ENCODE data around the gene NUP107.

The NUP107 gene

DNA sequence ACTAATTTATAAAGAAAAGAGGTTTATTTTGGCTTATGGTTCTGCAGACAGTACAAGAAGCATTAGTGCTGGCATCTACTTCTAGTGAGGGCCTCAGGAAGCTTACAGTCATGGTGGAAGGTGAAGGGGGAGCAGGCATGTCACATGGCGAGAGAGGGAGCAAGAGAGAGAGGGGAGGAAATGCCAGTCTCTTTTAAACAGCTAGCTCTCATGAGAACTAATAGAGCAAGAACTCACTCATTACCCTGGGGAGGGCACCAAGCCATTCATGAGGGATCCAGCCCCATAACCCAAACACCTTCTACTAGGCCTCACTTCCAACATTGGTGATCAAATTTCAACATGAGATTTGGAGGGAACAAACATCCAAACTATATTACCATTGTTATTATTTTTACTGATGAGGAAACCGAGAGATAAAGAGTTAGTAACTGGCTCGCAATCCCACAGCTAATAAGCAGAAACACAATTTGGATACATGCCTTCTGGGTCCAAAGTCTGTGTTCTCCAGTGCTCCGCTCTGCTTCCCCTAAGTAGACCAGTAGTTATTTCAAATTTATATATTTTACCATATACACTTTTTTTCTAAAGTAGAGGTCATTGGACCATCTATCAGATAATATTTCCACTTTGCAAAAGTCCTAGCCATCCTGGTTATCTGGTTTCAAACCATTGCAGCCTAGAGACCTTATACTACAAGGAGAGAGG lies 68.9 kb downstream of the NUP107 start:
- no peak overlapping the region for H3K4me3 ChIP-seq (ENCODE audit: low read length)
- TF ChIP-seq ZNF274 (IDR thresholded peaks at IDR 0.05; ENCODE audit: low read depth, low read length), result no peak

DNA sequence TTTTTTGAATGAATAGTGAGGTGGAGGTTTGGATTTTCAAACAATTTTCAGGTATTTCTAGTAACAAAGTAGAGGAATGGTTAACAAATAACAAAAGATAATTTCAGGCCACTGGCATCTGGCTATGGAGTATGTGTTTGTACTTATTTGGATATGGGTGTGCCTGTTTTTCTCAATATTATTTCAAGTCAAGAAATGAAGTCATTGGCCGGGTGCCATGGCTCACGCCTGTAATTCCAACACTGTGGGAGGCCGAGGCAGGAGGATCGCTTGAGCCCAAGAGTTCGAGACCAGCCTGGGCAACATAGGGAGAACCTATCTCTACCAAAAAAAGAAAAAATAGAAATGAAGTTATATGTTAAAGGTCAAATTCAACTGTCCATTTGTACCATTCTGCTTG lies 73.1 kb downstream of the NUP107 start:
- TF ChIP-seq ZNF274 (IDR thresholded peaks at IDR 0.05; ENCODE audit: low read depth, low read length), result no peak

DNA sequence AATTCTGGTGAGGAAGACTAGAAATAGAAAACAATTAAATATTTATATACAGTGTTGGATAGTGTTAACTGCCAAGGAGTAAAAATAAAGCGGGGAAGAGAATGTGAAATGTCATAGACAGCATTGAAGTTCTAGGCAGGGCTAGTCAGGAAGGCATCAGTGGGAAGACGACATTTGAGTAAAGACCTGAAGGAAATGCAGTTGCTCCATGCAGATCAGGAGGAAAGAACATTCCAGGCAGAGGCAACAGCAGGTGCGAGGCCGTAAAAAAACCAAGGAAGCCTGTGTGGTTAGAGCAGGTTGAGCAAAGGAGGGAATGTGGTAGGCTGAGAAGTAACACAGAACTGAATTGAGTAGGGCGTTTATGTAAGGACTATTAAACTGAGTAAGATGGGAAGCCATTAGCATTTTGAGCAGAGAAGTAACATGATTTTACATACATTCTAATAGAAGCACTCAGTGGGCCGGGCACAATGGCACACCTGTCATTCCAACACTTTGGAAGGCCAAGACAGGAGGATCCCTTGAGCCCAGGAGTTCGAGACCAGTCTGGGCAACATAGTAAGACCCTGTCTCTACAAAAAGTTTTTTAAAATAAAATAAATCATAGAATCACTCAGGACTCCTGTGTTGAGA lies 74.1 kb downstream of the NUP107 start:
- H3K4me3 ChIP-seq (ENCODE audit: low read length), result no peak overlapping the region
- no peak for TF ChIP-seq ZNF274 (IDR thresholded peaks at IDR 0.05; ENCODE audit: low read depth, low read length)

More for the DNA sequence above, 73.1 kb downstream of the NUP107 start:
- no peak overlapping the region for H3K4me3 ChIP-seq (ENCODE audit: low read length)

DNA sequence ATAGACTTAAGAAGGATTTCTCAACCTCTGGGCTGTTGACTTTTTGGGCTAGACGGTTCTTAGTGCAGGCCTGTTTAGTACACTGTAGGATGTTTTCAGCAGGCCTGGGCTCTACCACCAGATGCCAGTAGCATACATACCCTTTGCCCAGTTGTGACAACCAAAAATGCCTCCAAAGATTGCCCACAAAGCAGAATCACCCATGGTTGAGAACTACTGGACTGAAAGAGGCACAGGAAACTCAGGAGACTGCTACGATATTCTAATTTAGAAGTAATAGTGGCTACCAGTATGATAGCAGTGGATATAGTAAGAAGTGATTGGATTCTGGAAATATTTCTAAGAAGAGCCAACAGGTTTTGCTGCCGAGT lies 74.6 kb downstream of the NUP107 start:
- H3K4me3 ChIP-seq (ENCODE audit: low read length), result no peak overlapping the region
- TF ChIP-seq ZNF274 (IDR thresholded peaks at IDR 0.05; ENCODE audit: low read depth, low read length), result no peak

DNA sequence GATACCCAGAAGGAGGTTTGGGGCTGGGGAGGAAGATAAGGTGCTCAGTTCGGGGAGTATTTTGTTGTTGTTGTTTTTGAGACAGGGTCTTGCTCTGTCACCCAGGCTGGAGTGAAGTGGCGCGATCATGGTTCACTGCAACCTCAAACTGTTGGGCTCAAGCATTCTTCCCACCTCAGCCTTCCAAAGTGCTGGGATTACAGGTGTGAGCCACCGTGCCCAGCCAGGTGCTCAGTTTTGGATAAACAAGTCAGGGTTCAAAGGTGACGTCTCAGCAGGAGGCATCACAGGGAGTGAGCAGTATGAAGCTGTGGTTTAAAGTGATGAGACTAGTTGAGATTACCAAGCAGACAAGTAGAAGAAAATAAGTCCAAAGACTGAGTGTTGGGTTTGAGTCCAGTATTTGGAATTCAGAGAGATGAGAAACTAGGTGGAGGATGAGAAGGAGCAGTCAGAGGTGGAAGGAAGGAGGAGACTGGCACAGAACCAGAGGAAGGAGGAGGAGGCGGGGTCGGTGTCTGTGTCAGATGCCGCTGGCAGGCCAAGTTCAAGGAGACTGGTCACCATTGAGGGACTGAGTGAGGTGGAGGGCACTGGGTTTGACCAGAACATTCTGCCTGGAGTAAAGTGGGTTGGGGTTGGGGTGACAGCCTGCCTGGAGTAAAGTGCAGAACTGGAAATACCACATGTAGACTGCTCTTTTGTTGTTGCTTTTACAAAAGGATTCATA lies 75.3 kb downstream of the NUP107 start:
- TF ChIP-seq ZNF274 (IDR thresholded peaks at IDR 0.05; ENCODE audit: low read depth, low read length), result no peak

DNA sequence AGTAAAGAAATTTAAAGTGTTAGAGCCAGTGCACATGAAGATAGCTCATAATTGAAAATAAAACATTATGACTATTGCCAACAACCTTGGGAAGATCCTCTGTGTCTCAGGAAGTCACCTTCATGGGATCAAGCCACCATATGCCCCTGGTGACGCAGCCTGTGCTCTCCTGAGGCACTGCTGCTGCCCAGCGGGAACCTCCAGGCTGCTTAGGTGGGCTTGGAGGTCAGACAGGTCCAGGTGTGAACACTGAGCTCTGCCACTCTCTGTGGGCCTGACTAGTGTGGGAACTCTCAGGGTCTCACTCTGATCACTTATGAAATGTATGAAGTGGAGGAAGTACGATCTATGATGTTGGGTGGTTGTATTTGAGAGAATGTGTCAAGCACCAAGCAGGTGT lies 75.9 kb downstream of the NUP107 start:
- H3K4me3 ChIP-seq (ENCODE audit: low read length), result no peak overlapping the region
- TF ChIP-seq ZNF274 (IDR thresholded peaks at IDR 0.05; ENCODE audit: low read depth, low read length), result no peak

More for the DNA sequence above, 75.3 kb downstream of the NUP107 start:
- H3K4me3 ChIP-seq (ENCODE audit: low read length), result no peak overlapping the region

DNA sequence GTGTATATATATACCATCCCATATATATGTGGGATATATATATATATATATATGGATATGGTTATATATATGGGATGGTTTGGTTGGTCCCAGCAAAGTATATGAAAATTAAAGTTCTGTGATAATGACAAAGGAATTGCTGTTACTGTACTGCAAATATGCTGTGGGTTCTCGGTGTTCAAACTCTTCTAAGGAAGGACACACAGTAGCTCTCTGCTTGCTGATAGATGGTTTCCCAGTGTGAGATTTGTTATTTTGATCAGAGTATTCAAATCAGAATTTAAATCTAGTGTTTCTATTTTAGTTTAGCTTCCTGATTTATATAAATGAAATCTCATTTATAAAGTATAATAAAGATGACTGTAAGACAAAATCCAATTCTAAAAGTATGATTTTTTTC lies 78.9 kb downstream of the NUP107 start:
- H3K4me3 ChIP-seq (ENCODE audit: low read length), result no peak overlapping the region
- no peak for TF ChIP-seq ZNF274 (IDR thresholded peaks at IDR 0.05; ENCODE audit: low read depth, low read length)

DNA sequence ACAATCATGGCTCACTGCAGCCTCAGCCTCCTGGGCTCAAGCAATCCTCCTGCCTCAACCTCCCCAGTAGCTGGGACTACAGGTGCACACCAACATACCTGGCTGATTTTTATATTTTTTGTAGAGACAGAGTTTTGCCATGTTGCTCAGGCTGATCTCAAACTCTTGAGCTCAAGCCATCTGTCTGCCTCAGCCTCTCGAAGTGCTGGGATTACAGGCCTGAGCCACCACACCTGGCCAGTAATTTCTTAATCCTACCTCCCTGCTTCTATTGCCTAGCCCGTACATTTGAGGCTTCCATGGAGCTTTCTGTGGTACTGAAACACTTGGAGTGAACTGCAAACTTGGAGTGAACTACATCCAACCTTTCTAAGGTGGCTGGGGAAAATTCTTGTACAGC lies 79.9 kb downstream of the NUP107 start:
- H3K4me3 ChIP-seq (ENCODE audit: low read length), result no peak overlapping the region
- no peak for TF ChIP-seq ZNF274 (IDR thresholded peaks at IDR 0.05; ENCODE audit: low read depth, low read length)

DNA sequence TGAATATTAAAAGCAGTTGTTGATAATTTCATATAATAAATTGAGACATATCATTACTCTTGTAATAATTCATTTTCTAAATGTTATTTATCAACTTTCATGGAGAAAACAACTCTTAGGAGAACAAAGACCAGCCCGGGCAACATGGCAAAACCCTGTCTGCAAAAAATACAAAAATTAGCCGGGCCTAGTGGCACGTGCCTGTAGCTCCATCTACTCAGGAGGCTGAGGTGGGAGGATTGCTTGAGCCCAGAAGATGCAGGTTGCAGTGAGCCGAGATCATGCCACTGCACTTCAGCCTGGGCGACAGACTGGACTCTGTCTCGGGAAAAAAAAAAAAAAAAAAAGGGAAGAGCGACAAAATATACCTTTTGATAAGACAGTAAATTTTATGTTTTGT lies 80.4 kb downstream of the NUP107 start:
- no peak overlapping the region for H3K4me3 ChIP-seq (ENCODE audit: low read length)
- no peak for TF ChIP-seq ZNF274 (IDR thresholded peaks at IDR 0.05; ENCODE audit: low read depth, low read length)

DNA sequence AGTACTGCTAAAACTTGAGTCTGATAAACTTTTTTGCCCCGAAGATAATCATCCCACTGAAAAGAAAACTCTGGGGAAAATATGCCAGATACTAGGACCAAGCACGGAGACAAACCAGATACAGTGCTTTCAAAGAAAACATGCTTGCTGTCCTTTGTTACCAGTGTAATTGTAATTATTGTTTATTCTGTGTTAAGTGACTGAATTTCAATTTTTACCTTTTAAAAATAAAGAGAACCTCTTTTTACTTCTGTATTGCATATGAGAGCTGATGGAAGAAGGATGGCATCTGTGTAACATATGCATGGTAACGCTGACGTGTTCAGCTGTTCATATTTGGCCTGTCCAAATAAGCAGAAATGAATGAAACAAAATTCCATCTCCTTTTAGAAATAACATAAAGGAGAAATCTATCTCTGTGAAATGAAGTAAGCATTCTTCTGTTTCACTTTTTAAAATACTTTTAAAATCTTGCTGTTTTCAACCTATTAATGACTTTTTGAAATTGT lies 81.7 kb downstream of the NUP107 start:
- H3K4me3 ChIP-seq (ENCODE audit: low read length), result no peak overlapping the region
- TF ChIP-seq ZNF274 (IDR thresholded peaks at IDR 0.05; ENCODE audit: low read depth, low read length), result no peak

DNA sequence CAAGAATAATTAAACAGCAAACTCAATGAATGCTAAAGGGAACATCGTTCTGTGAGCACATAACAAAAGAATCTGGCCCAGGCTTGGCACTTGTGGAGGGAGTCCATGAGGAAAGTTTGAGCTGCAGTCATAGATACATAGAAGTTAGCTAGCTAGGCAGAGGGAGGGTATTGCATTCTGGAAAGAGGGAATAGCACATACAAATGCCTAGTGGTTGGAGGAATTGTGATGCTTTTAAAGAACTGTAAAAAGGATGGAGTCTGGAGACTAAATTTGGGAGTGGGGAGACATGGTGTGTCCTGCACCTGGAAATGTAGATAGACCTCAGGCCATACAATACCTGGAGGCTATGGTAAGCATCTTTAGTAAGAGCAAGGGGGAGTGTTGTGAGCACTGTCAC lies 83.2 kb downstream of the NUP107 start:
- no peak overlapping the region for H3K4me3 ChIP-seq (ENCODE audit: low read length)
- no peak for TF ChIP-seq ZNF274 (IDR thresholded peaks at IDR 0.05; ENCODE audit: low read depth, low read length)

DNA sequence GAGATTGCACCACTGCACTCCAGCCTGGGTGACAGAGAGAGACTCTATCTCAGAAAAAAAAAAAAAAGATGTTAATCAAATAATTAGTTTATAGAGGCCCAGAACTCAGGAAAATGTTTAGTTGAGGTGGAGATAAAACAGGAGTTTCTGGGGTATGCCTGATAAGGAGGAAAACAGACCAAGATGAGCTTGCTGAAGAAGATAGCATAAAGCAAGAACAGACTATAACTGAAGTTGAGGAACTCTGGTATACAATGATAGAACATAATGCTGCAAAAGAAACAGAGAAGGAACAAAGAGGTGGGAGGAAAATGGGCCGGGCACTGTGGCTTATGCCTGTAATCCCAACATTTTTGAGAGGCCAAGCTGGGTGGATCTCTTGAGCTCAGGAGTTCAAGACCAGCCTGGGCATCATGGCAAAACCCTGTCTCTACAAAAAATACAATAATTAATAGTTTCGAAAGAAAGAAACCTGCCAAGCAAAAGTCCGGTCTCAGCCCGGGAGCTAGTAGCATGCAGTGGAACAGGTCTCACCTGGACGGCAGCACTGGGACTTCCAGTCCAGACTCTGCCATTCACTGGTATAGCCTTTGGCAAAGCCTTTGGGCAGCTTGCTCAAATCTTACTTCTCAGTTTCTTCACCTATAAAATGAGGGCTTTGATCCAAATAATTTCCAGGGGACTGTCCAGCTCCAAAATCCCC lies 84.6 kb downstream of the NUP107 start:
- no peak overlapping the region for H3K4me3 ChIP-seq (ENCODE audit: low read length)
- TF ChIP-seq ZNF274 (IDR thresholded peaks at IDR 0.05; ENCODE audit: low read depth, low read length), result no peak

DNA sequence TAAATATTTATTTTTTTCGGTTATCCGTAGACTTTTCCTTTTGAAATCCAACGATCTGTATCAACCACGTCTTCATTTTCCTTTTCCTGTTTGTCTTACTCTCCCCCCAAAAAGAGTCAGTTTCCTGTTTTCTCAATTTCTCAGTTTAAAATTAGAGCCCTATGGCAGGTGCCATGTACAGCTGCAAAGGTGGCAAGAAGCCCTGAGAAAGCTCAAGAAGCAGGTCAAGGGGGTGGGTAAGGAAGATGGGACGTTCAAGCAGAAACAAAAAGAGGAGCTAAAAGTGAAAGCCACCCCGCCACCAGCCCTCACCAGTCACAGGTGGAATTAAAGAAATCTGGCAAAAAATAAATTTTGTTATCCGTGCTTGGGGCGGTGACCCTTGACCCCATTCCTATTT lies 85.9 kb downstream of the NUP107 start:
- TF ChIP-seq ZNF274 (IDR thresholded peaks at IDR 0.05; ENCODE audit: low read depth, low read length), result no peak
- peak overlapping the region; percentile 32; the same call in 1 of the 2 replicates for H3K4me3 ChIP-seq (ENCODE audit: low read length)

DNA sequence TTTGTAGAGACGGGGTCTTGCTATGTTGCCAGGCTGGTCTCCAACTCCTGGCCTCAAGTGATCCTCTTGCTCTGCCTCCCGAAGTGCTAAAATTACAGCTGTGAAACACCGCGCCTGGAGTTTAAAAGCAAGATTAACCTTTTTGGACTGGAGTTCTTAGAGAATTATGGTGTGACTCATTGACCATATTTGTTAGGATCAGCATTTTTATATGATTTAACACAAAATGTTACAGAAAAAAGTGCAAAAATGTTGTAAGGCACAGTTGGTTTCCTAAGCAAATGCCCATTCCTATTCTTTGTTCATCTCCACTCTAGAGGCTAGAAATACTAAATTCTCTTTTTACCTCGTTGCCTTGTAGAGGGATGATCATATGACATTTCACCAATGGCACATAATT lies 86.8 kb downstream of the NUP107 start:
- H3K4me3 ChIP-seq (ENCODE audit: low read length), result no peak overlapping the region
- TF ChIP-seq ZNF274 (IDR thresholded peaks at IDR 0.05; ENCODE audit: low read depth, low read length), result no peak
